Cardiac ventricle fibroblast (primary cell): Measurements from ENCODE around the gene SF3B3. TPM values are rescaled to one million over a fixed set of nuclear protein-coding genes. Genes with fewer than 3 reads are reported as not detected.

ENCODE experiments used
- total RNA-seq: library from RNA; depleted of rRNA; stranded (reverse); fragments of >200 nt; gene quantifications from 2 replicates; pipeline ENCODE4 v1.2.3, GENCODE V29; 2015

The SF3B3 gene
- 107 and 126 TPM in 2 replicates for total RNA-seq

GRCh38 chr16:70523743-70524398 is at the start of gene SF3B3:
TSS of gene SF3B3 (plus strand) at chr16:70523816. CDS start at chr16:70526657, 2,841 bp downstream.

GRCh38 chr16:70523076-70523742 is 407 bp upstream of the SF3B3 start, which contains the start of gene COG4:
TSS of gene COG4 (minus strand) at chr16:70523554. CDS start at chr16:70523543, 11 bp downstream.

Other genes with a start within 250 kb of the SF3B3 start
- gene AARS1, start 234.3 kb upstream of the SF3B3 start, total RNA-seq: 103 and 104 TPM in 2 replicates
- gene DDX19B, start 224.6 kb upstream of the SF3B3 start, total RNA-seq: 17.3 and 33.0 TPM in 2 replicates
- 58.0 and 62.2 TPM in 2 replicates for gene DDX19A, start 176.9 kb upstream of the SF3B3 start, total RNA-seq
- 18.3 and 23.8 TPM in 2 replicates for gene ST3GAL2, start 84.7 kb upstream of the SF3B3 start, total RNA-seq
- gene FCSK, start 69.2 kb upstream of the SF3B3 start, total RNA-seq: 4.9 and 8.5 TPM in 2 replicates
- gene COG4, start 262 bp upstream of the SF3B3 start, total RNA-seq: 36.0 and 49.2 TPM in 2 replicates
- gene IL34, start 122.7 kb downstream of the SF3B3 start, total RNA-seq: 0.78 and 4.9 TPM in 2 replicates
- 22.6 and 23.4 TPM in 2 replicates for gene MTSS2, start 162.2 kb downstream of the SF3B3 start, total RNA-seq